ENCODE results near the gene ZNF366. TPM values are rescaled to one million over a fixed set of nuclear protein-coding genes. Genes with fewer than 3 reads are reported as not detected.

The ZNF366 gene
- total and polyA plus RNA-seq, 2 experiments from 2014 or later = 2.5 TPM; not detected in 1

DNA sequence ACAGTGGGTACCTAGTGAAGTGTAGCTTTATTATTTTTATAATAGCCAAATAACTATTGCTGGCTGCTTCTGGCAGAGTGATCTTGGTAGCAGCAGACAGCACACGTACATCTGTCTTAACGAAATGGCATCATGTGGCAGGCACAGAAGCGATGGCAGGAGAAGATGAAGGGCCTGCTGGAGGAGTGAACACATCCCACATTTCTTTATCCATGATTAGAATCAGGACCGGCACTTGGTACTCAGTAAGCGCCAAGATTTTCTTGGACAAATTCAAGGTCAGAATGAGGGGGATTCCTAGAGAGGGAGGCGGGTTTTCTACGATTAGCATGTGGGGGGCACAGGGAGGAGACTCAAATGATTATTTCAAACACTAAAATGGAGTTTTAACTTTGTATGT lies 23.0 kb upstream of the ZNF366 start:
- H3K79me2 ChIP-seq = no peaks in the 10 kb centered on the region
- H3K4me3 ChIP-seq = no peak overlapping the region
- H3K9me3 ChIP-seq (ENCODE audit: low read depth) = no peaks in the 10 kb centered on the region
- TF ChIP-seq, protein P1, sequence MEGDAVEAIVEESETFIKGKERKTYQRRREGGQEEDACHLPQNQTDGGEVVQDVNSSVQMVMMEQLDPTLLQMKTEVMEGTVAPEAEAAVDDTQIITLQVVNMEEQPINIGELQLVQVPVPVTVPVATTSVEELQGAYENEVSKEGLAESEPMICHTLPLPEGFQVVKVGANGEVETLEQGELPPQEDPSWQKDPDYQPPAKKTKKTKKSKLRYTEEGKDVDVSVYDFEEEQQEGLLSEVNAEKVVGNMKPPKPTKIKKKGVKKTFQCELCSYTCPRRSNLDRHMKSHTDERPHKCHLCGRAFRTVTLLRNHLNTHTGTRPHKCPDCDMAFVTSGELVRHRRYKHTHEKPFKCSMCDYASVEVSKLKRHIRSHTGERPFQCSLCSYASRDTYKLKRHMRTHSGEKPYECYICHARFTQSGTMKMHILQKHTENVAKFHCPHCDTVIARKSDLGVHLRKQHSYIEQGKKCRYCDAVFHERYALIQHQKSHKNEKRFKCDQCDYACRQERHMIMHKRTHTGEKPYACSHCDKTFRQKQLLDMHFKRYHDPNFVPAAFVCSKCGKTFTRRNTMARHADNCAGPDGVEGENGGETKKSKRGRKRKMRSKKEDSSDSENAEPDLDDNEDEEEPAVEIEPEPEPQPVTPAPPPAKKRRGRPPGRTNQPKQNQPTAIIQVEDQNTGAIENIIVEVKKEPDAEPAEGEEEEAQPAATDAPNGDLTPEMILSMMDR (IDR thresholded peaks at IDR 0.05; ENCODE audit: poor library complexity) = no peak
- TF ChIP-seq EZH2 (IDR thresholded peaks at IDR 0.05; ENCODE audit: borderline replicate concordance) = no peak
- TF ChIP-seq EZH2phosphoT487 (IDR thresholded peaks at IDR 0.05; ENCODE audit: low read depth, severe bottlenecking, unreplicated experiment) = no peak
- no peaks in the 10 kb centered on the region for H3K27me3 ChIP-seq
- H3K27ac ChIP-seq = no peak overlapping the region
- DNase-seq (ENCODE audit: low spot score) = no peak
- no peak overlapping the region for H2AFZ ChIP-seq
- H4K20me1 ChIP-seq (ENCODE audit: insufficient read depth, poor library complexity, severe bottlenecking) = no peaks in the 10 kb centered on the region
- no peaks in the 10 kb centered on the region for H3K9me2 ChIP-seq (replicated peaks; ENCODE audit: insufficient read depth)
- no peak overlapping the region for H3K4me2 ChIP-seq
- no peaks in the 10 kb centered on the region for H3K4me1 ChIP-seq (ENCODE audit: insufficient read depth)
- no peaks in the 10 kb centered on the region for H3K36me3 ChIP-seq (replicated peaks; ENCODE audit: insufficient read depth, low read depth)
- 78% methylated on average over 7 of the region's 7 CpGs for WGBS (ENCODE audit: low lambda C conversion rate, missing lambda C conversion rate)

DNA sequence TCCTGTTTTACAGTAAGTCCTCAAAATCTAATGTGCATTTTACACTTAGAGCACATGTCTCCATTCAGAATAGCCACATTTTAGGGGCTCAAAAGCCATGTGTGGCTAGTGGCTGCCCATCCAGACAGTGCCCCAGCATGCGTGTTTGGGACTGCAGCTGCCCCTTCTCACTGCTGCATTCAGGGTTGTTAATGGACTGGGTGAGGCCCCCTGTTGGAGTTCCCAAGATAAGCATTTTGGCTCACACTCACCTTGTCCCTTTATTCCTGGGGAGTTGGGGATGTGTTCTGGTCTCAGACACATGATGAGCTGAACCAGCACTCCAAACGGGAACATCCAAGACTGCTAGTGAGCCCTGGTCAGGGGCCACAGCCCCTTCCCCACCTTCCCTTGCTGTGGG lies 22.2 kb upstream of the ZNF366 start:
- Histone ChIP-seq H3K4me3 (no peak overlapping the region), H3K36me3 (replicated peaks; ENCODE audit: insufficient read depth, low read depth) (no peaks in the 10 kb centered on the region), H3K27me3 (no peaks in the 10 kb centered on the region), H3K9me2 (replicated peaks; ENCODE audit: insufficient read depth) (no peaks in the 10 kb centered on the region), H2AFZ (no peak overlapping the region), H4K20me1 (ENCODE audit: insufficient read depth, poor library complexity, severe bottlenecking) (no peaks in the 10 kb centered on the region), H3K4me2 (no peak overlapping the region), H3K9me3 (ENCODE audit: low read depth) (no peaks in the 10 kb centered on the region), H3K27ac (no peak overlapping the region), H3K4me1 (ENCODE audit: insufficient read depth) (no peaks in the 10 kb centered on the region), H3K79me2 (no peaks in the 10 kb centered on the region)
- TF ChIP-seq EZH2phosphoT487 (IDR thresholded peaks at IDR 0.05; ENCODE audit: low read depth, severe bottlenecking, unreplicated experiment) (no peak), EZH2 (IDR thresholded peaks at IDR 0.05; ENCODE audit: borderline replicate concordance) (no peak)
- TF ChIP-seq, protein P1 (IDR thresholded peaks at IDR 0.05; ENCODE audit: poor library complexity) = no peak
- no peak for DNase-seq (ENCODE audit: low spot score)
- WGBS (ENCODE audit: low lambda C conversion rate, missing lambda C conversion rate) = 73% methylated on average over 2 of the region's 2 CpGs

DNA sequence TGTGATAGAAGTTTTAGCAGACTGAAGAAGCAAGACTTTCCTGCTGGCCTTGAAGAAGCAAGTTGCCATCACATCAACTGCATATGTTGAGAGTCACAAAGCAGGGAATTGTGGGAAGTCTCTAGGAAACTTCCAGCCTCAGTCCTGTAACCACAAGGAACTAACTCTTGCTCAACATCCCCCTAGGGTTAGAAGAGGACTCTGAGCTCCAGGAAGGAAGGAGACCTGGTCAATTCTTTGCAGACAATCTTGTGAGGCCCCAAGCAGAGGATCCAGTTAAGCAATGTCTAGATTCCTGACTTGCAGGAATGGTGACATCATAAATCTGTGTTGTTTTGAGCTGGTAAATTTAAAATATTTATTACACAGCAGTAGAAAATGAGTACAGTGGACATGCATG lies 18.6 kb upstream of the ZNF366 start:
- no peaks in the 10 kb centered on the region for H3K9me3 ChIP-seq (ENCODE audit: low read depth)
- H3K4me1 ChIP-seq (ENCODE audit: insufficient read depth) = no peaks in the 10 kb centered on the region
- no peak overlapping the region for H3K4me3 ChIP-seq
- no peak overlapping the region for H3K4me2 ChIP-seq
- no peaks in the 10 kb centered on the region for H3K79me2 ChIP-seq
- no peaks in the 10 kb centered on the region for H3K27me3 ChIP-seq
- H2AFZ ChIP-seq = no peak overlapping the region
- H3K9me2 ChIP-seq (replicated peaks; ENCODE audit: insufficient read depth) = no peaks in the 10 kb centered on the region
- TF ChIP-seq, protein P1 (IDR thresholded peaks at IDR 0.05; ENCODE audit: poor library complexity) = no peak
- no peak for TF ChIP-seq EZH2 (IDR thresholded peaks at IDR 0.05; ENCODE audit: borderline replicate concordance)
- TF ChIP-seq EZH2phosphoT487 (IDR thresholded peaks at IDR 0.05; ENCODE audit: low read depth, severe bottlenecking, unreplicated experiment) = no peak
- no peaks in the 10 kb centered on the region for H4K20me1 ChIP-seq (ENCODE audit: insufficient read depth, poor library complexity, severe bottlenecking)
- DNase-seq (ENCODE audit: low spot score) = peak; percentile 71
- H3K36me3 ChIP-seq (replicated peaks; ENCODE audit: insufficient read depth, low read depth) = no peaks in the 10 kb centered on the region
- H3K27ac ChIP-seq = no peak overlapping the region
